Suprapubic skin (tissue), 4 donors: Measurements from ENCODE around the gene GH1.
"Not testable (repeated sequence)": the region's sequence is repeated elsewhere in the genome, so short reads cannot be mapped to it uniquely, and the experiment has no call there.

Experiments
- CTCF ChIP-seq, 2 donors: fragments of 200-600 bp in 1 of 2; fragments of 450-650 bp in 1 of 2; sonication (generic) in 1 of 2; IDR thresholded peaks; one replicate each; pipeline ENCODE4 v1.5.1; 2016 to 2019; ENCODE audit warnings: antibody characterized with exemption in 2 of 2, mild to moderate bottlenecking in 1 of 2, moderate library complexity in 1 of 2
- EP300 ChIP-seq: sonication (generic); formaldehyde crosslinking; IDR thresholded peaks from one replicate; pipeline ENCODE4 v1.6.1; 2017; ENCODE audit warnings: antibody characterized with exemption
- POLR2A ChIP-seq, 2 donors: fragments of 450-650 bp; IDR thresholded peaks; one replicate each; pipeline ENCODE4 v1.6.1; 2017; ENCODE audit warnings: antibody characterized with exemption in 2 of 2, mild to moderate bottlenecking in 2 of 2, moderate library complexity in 2 of 2
- POLR2AphosphoS5 ChIP-seq, 3 donors: sonication (generic); formaldehyde crosslinking; IDR thresholded peaks; one replicate each; pipeline ENCODE4 v1.6.1; 2017; ENCODE audit warnings: antibody characterized with exemption in 3 of 3

DNA sequence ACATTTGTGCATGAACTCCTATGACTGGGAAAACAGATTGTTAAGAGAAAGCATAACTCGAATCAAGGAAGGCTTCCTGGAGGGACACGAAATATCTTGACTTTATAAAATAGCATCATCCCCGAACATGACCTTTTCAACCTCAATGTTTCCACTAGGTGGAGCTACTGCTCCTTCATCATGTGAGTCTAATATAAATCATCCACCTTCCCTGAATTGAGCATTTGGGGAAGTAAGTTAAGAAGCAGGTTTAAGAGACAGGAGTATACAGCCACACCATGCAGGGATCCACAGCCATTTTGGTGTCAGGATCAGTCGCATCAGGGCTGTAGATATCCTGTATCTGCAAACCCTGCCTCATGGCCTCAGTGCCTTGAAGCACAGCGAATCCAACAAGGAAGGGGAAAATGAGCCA lies 14.8 kb downstream of the GH1 start:
- peak; percentile 11 to 33 for TF ChIP-seq CTCF (IDR thresholded peaks at IDR 0.05)
- not testable (repeated sequence) for TF ChIP-seq POLR2AphosphoS5 (IDR thresholded peaks at IDR 0.05); EP300; POLR2A (IDR thresholded peaks at IDR 0.05)
